ENCODE results near the gene QSOX2.

The QSOX2 gene

GRCh38 chr9:136206602-136207275 is 38.9 kb downstream of the QSOX2 start:
- in situ Hi-C loops (cut with MboI; ENCODE audit: low sequenced_read_pairs), result no loop called here

GRCh38 chr9:136205707-136205992 is 40.0 kb downstream of the QSOX2 start:
- in situ Hi-C loops (cut with MboI; ENCODE audit: low sequenced_read_pairs), result no loop called here

GRCh38 chr9:136204838-136205706 is 40.5 kb downstream of the QSOX2 start, which contains the start of gene LHX3:
TSS of gene LHX3 (minus strand) at chr9:136205128. CDS start at chr9:136205012, 116 bp downstream.
- in situ Hi-C loops (cut with MboI; ENCODE audit: low sequenced_read_pairs), result no loop called here

- in situ Hi-C loops (cut with MboI; ENCODE audit: low sequenced_read_pairs), result no loop called here
Observed at GRCh38 chr9:136204145-136204805, 41.3 kb downstream of the QSOX2 start.

- in situ Hi-C loops (cut with MboI; ENCODE audit: low sequenced_read_pairs), result no loop called here
Observed at GRCh38 chr9:136203408-136204144, 42.0 kb downstream of the QSOX2 start.

- in situ Hi-C loops (cut with MboI; ENCODE audit: low sequenced_read_pairs), result no loop called here
Observed at GRCh38 chr9:136202454-136203407, 42.9 kb downstream of the QSOX2 start.

- in situ Hi-C loops (cut with MboI; ENCODE audit: low sequenced_read_pairs), result no loop called here
Observed at GRCh38 chr9:136201609-136202453, 43.8 kb downstream of the QSOX2 start.

GRCh38 chr9:136201174-136201573 is 44.4 kb downstream of the QSOX2 start:
- in situ Hi-C loops (cut with MboI; ENCODE audit: low sequenced_read_pairs), result no loop called here

- in situ Hi-C loops (cut with MboI; ENCODE audit: low sequenced_read_pairs), result no loop called here
Observed at GRCh38 chr9:136200424-136200823, 45.2 kb downstream of the QSOX2 start.

- in situ Hi-C loops (cut with MboI; ENCODE audit: low sequenced_read_pairs), result no loop called here
Observed at GRCh38 chr9:136199391-136200288, 46.0 kb downstream of the QSOX2 start.

- in situ Hi-C loops (cut with MboI; ENCODE audit: low sequenced_read_pairs), result no loop called here
Observed at GRCh38 chr9:136198605-136199083, 47.0 kb downstream of the QSOX2 start.

GRCh38 chr9:136197930-136198604 is 47.5 kb downstream of the QSOX2 start:
- in situ Hi-C loops (cut with MboI; ENCODE audit: low sequenced_read_pairs), result no loop called here

- in situ Hi-C loops (cut with MboI; ENCODE audit: low sequenced_read_pairs), result no loop called here
Observed at GRCh38 chr9:136197084-136197875, 48.3 kb downstream of the QSOX2 start.

- in situ Hi-C loops (cut with MboI; ENCODE audit: low sequenced_read_pairs), result no loop called here
Observed at GRCh38 chr9:136196404-136197083, 49.1 kb downstream of the QSOX2 start.

- in situ Hi-C loops (cut with MboI; ENCODE audit: low sequenced_read_pairs), result no loop called here
Observed at GRCh38 chr9:136194540-136194939, 51.1 kb downstream of the QSOX2 start.

- in situ Hi-C loops (cut with MboI; ENCODE audit: low sequenced_read_pairs), result no loop called here
Observed at GRCh38 chr9:136193891-136194279, 51.7 kb downstream of the QSOX2 start.

All from HL-60/S4 treated with retinoic acid at 250 ng/mL for 4 days and 3 days (cell line).